SIG-M5 (cell line): Measurements from ENCODE around the gene RAN.
"Not testable (repeated sequence)": the region's sequence is repeated elsewhere in the genome, so short reads cannot be mapped to it uniquely, and the experiment has no call there.

Source experiments
- DNase-seq: peaks from one replicate; lab custom pipeline; 2025; lab: John Stamatoyannopoulos, UW

RAN gene

GRCh38 chr12:130878193-130879185 is 6.6 kb downstream of the RAN start:
- no peak for DNase-seq

- peak; percentile 11 for DNase-seq
Measured at GRCh38 chr12:130879212-130879686, 7.4 kb downstream of the RAN start.

GRCh38 chr12:130879781-130880389 is 8.0 kb downstream of the RAN start:
- DNase-seq, result no peak

- no peak for DNase-seq
Measured at GRCh38 chr12:130880411-130880885, 8.6 kb downstream of the RAN start.

- no peak for DNase-seq
Measured at GRCh38 chr12:130881046-130881445, 9.2 kb downstream of the RAN start.

- no peak for DNase-seq
Measured at GRCh38 chr12:130881548-130881947, 9.7 kb downstream of the RAN start.

- not testable (repeated sequence) for DNase-seq
Measured at GRCh38 chr12:130887190-130887589, 15.3 kb downstream of the RAN start.

- DNase-seq, result no peak
Measured at GRCh38 chr12:130904064-130904463, 32.2 kb downstream of the RAN start.

GRCh38 chr12:130904936-130905455 is 33.1 kb downstream of the RAN start:
- not testable (repeated sequence) for DNase-seq

- DNase-seq, result no peak
Measured at GRCh38 chr12:130909111-130909510, 37.2 kb downstream of the RAN start.

GRCh38 chr12:130911193-130911592 is 39.3 kb downstream of the RAN start:
- DNase-seq, result no peak

GRCh38 chr12:130911933-130912332 is 40.1 kb downstream of the RAN start:
- no peak for DNase-seq

- DNase-seq, result no peak
Measured at GRCh38 chr12:130916241-130916911, 44.5 kb downstream of the RAN start.

- no peak for DNase-seq
Measured at GRCh38 chr12:130917607-130918006, 45.7 kb downstream of the RAN start.

GRCh38 chr12:130919086-130919485 is 47.2 kb downstream of the RAN start:
- no peak for DNase-seq

- no peak for DNase-seq
Measured at GRCh38 chr12:130920119-130920703, 48.3 kb downstream of the RAN start.

GRCh38 chr12:130920723-130921381 is 49.0 kb downstream of the RAN start:
- DNase-seq, result no peak

- DNase-seq, result no peak
Measured at GRCh38 chr12:130922511-130922953, 50.7 kb downstream of the RAN start.

GRCh38 chr12:130924966-130925665 is 53.2 kb downstream of the RAN start:
- DNase-seq, result no peak

GRCh38 chr12:130925666-130926015 is 53.8 kb downstream of the RAN start:
- no peak for DNase-seq
